Measurements from ENCODE around the gene BOLA3.

DNA sequence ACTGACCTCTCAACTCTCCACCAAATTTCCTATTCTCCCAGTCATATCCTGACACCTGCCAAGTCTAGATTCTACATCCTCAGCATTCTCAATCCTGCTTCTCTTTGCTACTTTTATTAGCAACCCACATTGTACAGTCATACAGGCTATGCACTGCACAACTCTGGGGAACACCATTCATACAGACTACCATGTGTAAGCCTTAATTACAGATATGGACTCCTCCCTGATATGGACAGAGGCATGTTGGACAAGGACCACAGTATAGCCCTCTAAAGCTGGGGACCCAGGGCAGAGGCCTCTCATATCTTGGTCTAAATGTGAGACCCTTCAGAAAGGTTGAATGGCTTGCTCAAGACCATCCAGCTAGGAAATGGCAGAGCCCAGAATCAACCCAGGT, 36.3 kb downstream of the BOLA3 start:
- TF ChIP-seq, protein P1, sequence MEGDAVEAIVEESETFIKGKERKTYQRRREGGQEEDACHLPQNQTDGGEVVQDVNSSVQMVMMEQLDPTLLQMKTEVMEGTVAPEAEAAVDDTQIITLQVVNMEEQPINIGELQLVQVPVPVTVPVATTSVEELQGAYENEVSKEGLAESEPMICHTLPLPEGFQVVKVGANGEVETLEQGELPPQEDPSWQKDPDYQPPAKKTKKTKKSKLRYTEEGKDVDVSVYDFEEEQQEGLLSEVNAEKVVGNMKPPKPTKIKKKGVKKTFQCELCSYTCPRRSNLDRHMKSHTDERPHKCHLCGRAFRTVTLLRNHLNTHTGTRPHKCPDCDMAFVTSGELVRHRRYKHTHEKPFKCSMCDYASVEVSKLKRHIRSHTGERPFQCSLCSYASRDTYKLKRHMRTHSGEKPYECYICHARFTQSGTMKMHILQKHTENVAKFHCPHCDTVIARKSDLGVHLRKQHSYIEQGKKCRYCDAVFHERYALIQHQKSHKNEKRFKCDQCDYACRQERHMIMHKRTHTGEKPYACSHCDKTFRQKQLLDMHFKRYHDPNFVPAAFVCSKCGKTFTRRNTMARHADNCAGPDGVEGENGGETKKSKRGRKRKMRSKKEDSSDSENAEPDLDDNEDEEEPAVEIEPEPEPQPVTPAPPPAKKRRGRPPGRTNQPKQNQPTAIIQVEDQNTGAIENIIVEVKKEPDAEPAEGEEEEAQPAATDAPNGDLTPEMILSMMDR (IDR thresholded peaks at IDR 0.05; ENCODE audit: poor library complexity, severe bottlenecking) = no peak
- TF ChIP-seq EZH2 (IDR thresholded peaks at IDR 0.05; ENCODE audit: borderline replicate concordance, insufficient read depth, low read length, poor library complexity, severe bottlenecking) = no peak
- TF ChIP-seq POLR2AphosphoS5 (IDR thresholded peaks at IDR 0.05) = no peak
